ENCODE measurements around the gene ARHGEF25.

ARHGEF25 gene

GRCh38 chr12:57574795-57575194 lies 36.4 kb upstream of the ARHGEF25 start:
- TF ChIP-seq CTCF (IDR thresholded peaks at IDR 0.05; ENCODE audit: borderline replicate concordance, insufficient read depth, low read depth, low read length), result no peak
- no peak overlapping the region for H3K4me3 ChIP-seq (ENCODE audit: low read depth, low read length)

- TF ChIP-seq CTCF (IDR thresholded peaks at IDR 0.05; ENCODE audit: borderline replicate concordance, insufficient read depth, low read depth, low read length), result no peak
- no peak overlapping the region for H3K4me3 ChIP-seq (ENCODE audit: low read depth, low read length)
Observed at GRCh38 chr12:57575771-57576612, 35.2 kb upstream of the ARHGEF25 start.

GRCh38 chr12:57576613-57577160 lies 34.5 kb upstream of the ARHGEF25 start:
- H3K4me3 ChIP-seq (ENCODE audit: low read depth, low read length), result no peak overlapping the region

GRCh38 chr12:57577981-57578758 lies 33.1 kb upstream of the ARHGEF25 start:
- H3K4me3 ChIP-seq (ENCODE audit: low read depth, low read length), result no peak overlapping the region
- no peak for TF ChIP-seq CTCF (IDR thresholded peaks at IDR 0.05; ENCODE audit: borderline replicate concordance, insufficient read depth, low read depth, low read length)

More at GRCh38 chr12:57576613-57577160, 34.5 kb upstream of the ARHGEF25 start:
- TF ChIP-seq CTCF (IDR thresholded peaks at IDR 0.05; ENCODE audit: borderline replicate concordance, insufficient read depth, low read depth, low read length), result no peak

- no peak for TF ChIP-seq CTCF (IDR thresholded peaks at IDR 0.05; ENCODE audit: borderline replicate concordance, insufficient read depth, low read depth, low read length)
- no peak overlapping the region for H3K4me3 ChIP-seq (ENCODE audit: low read depth, low read length)
Observed at GRCh38 chr12:57579011-57579410, 32.2 kb upstream of the ARHGEF25 start.

GRCh38 chr12:57579677-57580465 lies 31.4 kb upstream of the ARHGEF25 start:
- TF ChIP-seq CTCF (IDR thresholded peaks at IDR 0.05; ENCODE audit: borderline replicate concordance, insufficient read depth, low read depth, low read length), result no peak
- H3K4me3 ChIP-seq (ENCODE audit: low read depth, low read length), result no peak overlapping the region

All from GM12875 (cell line).